ENCODE results near the gene AP5S1.
A peak's percentile ranks its signal among the peaks of the same experiment; 100 is the strongest.
"Not testable (repeated sequence)": the region's sequence is repeated elsewhere in the genome, so short reads cannot be mapped to it uniquely, and the experiment has no call there.

AP5S1 gene

DNA sequence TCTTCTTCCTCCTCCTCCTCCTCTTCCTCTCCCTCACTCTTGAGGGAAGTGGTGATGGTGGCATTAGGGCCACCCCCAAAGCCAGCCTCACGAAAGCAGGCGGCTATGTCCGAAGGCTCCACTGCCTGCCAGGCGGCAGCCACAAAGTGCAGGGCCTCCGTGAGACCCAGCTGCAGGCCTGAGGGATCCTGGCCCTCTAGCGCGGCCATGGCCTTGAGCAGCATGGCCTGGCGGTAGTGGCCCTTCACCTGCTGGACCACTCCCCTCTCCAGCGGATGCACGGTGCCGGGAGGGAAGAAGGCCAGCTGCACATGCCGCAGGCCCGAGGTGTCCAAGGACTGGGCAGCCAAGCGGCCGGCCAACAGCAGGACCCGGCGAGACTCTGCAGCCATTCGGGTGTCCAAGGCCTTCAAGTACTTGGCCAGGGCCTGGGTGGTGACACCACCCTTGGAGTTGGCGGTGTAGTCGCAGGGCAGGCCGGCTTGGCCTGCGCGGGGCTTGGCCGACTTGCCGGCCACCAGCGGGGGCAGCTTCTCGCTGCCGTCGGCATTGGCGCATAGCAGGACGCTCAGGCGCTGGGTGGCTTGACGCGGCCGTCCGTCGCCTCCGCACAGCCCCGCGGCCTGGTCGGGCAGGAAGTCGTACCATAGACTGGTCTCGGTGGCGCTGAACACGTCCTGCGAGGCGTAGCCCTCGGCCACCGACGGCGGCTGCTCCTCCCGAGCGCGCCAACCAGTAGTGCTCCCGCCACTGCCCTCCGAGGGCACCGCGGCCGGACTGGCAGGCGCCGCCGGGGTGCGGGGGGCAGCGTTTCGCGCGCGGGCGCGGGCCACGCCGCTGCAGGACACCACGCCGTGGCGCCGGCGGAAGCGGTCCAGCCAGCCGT lies 34.9 kb upstream of the AP5S1 start:
- Histone ChIP-seq H3K9me3 (ENCODE audit: control insufficient read depth, insufficient read depth, low read length) (no peaks in the 10 kb centered on the region), H3K9ac (ENCODE audit: low read depth, low read length) (peak overlapping the region; percentile 47), H3K36me3 (ENCODE audit: insufficient read depth, low read length) (no peaks in the 10 kb centered on the region; the same call in 1 of the 2 replicates), H3K4me1 (ENCODE audit: insufficient read depth, low read length) (no peaks in the 10 kb centered on the region; the same call in 1 of the 2 replicates)

DNA sequence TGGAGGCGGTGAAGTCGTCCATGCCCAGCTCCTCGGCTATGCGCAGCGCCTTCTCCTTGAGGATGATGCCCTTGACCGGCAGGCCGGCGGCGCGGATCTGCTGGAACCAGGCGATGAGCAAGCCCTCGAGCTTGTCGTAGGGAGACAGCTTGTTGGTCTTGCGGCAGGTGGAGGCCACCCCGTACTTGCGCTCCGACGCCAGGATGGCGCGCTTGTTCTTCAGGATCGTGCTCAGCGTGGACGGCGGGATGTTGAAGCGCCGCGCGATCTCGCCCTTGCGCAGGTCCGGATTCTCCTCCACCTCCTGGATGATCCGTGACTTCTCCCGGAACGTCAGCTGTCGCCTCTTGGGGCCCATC lies 34.2 kb upstream of the AP5S1 start:
- Histone ChIP-seq H3K9me3 (ENCODE audit: control insufficient read depth, insufficient read depth, low read length) (no peaks in the 10 kb centered on the region), H3K4me1 (ENCODE audit: insufficient read depth, low read length) (no peaks in the 10 kb centered on the region; the same call in 1 of the 2 replicates), H3K36me3 (ENCODE audit: insufficient read depth, low read length) (no peaks in the 10 kb centered on the region; the same call in 1 of the 2 replicates), H3K9ac (ENCODE audit: low read depth, low read length) (peak overlapping the region; percentile 47)

DNA sequence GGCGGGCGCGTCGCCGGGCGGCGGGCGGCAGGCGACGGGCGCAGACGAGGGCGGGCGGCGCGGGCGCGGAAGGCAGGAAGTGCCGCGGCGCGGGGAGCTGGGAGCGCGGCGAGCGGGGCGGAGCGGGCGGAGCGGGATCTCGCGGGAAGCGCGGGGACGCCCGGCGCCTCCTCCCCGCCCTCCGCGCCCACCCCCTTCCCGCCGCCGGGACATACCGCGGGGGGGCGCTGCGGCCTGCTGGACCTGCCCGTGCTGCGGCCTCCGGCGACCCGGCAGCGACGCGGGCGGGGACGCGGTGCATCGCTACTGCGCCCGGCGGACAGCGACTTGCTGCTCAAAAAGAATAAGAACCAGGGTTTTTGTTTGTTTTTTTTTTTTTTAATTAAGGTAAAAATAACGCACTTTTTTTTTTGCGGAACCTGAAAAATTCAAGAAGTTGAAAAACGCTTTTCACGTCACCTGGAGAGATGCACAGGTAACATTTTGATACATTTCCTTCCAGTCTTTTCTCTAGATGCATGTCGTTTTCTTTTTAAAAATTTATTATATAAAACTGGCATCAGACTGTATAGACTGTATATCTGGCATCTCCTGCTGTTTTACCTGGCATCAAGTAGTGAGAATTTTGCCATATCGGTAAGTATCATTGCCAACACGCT lies 33.6 kb upstream of the AP5S1 start, which contains the start of gene CENPB:
Gene CENPB, minus strand, starts transcription at position 76 of the 659 bp plus-strand sequence. CDS start 257 bp downstream, outside the sequence.
- Histone ChIP-seq H3K9ac (ENCODE audit: low read depth, low read length) (peak within 1 kb of the TSS; percentile 47), H3K36me3 (ENCODE audit: insufficient read depth, low read length) (no peaks in the 10 kb centered on the region; the same call in 1 of the 2 replicates), H3K4me1 (ENCODE audit: insufficient read depth, low read length) (no peaks in the 10 kb centered on the region; the same call in 1 of the 2 replicates), H3K9me3 (ENCODE audit: control insufficient read depth, insufficient read depth, low read length) (no peaks in the 10 kb centered on the region)

DNA sequence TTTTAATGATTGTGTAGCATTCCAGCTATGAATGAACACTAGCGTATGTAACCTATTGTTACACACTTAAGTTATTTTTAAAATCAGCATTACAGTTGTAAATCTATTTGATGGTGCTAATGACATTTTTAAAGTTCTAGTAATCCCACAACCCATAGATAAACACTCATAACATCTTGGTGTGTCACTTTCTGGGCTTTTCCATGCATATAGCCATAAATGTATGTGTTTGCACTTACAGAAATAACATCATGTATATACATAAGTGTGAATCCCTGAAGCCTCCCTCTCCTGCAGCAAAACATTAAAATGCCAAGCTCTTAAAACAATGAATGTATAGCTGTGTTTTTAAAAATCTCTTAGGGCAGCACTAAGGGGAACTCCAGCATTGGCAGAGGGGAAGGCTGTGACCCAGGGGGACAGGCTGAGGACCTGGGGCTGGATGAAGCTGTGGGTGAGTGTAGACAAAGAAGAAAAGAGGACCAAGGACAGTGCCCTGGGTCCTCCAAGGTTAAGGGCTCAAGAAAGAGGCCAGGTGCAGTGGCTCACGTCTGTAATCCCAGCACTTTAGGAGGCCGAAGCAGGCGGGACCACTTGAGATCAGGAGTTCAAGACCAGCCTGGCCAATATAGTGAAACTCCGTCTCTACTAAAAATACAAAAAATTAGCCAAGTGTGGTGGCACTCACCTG lies 32.9 kb upstream of the AP5S1 start:
- peak overlapping the region; percentile 13; the same call in 1 of the 2 replicates for H3K9ac ChIP-seq (ENCODE audit: low read depth, low read length)
- no peaks in the 10 kb centered on the region; the same call in 1 of the 2 replicates for H3K36me3 ChIP-seq (ENCODE audit: insufficient read depth, low read length)
- no peaks in the 10 kb centered on the region for H3K9me3 ChIP-seq (ENCODE audit: control insufficient read depth, insufficient read depth, low read length)
- no peaks in the 10 kb centered on the region; the same call in 1 of the 2 replicates for H3K4me1 ChIP-seq (ENCODE audit: insufficient read depth, low read length)

DNA sequence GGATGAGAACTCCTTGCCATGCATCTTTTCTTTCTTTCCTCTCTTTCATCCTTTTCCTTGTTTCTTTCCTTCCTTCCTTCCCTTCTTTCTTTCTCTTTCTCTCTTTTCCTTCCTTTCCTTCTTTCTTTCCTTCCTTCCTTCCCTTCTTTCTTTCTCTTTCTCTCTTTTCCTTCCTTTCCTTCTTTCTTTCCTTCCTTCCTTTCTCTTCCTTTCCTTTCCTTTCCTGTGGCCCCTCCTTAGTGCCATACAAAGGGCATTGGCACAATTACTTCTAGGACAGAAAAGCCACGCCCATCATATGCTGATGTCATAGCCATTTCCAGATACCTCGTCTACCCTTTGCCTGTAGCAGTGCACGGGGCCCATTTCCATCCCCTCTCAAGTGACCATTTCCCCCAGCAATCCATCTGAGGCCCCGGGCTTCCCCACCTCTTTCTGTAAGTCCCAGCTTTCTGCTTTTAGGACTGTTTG lies 31.6 kb upstream of the AP5S1 start:
- Histone ChIP-seq H3K9me3 (ENCODE audit: control insufficient read depth, insufficient read depth, low read length) (no peaks in the 10 kb centered on the region), H3K4me1 (ENCODE audit: insufficient read depth, low read length) (no peaks in the 10 kb centered on the region; the same call in 1 of the 2 replicates), H3K36me3 (ENCODE audit: insufficient read depth, low read length) (no peaks in the 10 kb centered on the region), H3K9ac (ENCODE audit: low read depth, low read length) (no peak overlapping the region)

DNA sequence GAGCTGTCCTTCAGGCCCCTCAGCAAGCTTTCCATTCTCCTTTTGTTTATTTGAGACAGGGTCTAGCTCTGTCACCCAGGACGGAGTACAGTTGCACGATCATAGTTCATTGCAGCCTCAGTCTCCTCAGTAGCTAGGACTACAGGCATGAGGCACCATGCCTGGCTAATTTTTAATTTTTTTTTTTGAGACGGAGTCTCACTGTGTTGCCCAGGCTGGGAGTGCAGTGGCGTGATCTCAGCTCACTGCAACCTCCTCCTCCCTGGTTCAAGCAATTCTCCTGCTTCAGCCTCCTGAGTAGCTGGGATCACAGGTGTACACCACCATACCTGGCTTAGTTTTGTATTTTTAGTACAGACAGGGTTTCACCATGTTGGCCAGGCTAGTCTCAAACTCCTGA lies 31.1 kb upstream of the AP5S1 start:
- not testable (repeated sequence) for H3K9ac ChIP-seq (ENCODE audit: low read depth, low read length); H3K36me3 ChIP-seq (ENCODE audit: insufficient read depth, low read length); H3K9me3 ChIP-seq (ENCODE audit: control insufficient read depth, insufficient read depth, low read length); H3K4me1 ChIP-seq (ENCODE audit: insufficient read depth, low read length)

DNA sequence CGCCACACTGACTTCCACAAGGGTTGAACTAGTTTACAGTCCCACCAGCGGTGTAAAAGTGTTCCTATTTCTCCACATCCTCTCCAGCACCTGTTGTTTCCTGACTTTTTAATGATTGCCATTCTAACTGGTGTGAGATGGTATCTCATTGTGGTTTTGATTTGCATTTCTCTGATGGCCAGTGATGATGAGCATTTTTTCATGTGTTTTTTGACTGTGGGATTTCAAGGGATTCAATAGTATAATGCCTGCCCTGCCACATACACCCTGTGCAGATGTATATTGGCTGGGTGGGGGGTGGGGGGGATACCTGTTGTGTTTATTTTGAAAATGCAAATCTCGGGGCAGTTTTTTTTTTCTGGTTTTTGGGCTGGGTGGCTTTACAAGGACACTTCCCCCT lies 26.2 kb upstream of the AP5S1 start:
- not testable (repeated sequence) for H3K9me3 ChIP-seq (ENCODE audit: control insufficient read depth, insufficient read depth, low read length); H3K36me3 ChIP-seq (ENCODE audit: insufficient read depth, low read length); H3K9ac ChIP-seq (ENCODE audit: low read depth, low read length)
- H3K4me1 ChIP-seq (ENCODE audit: insufficient read depth, low read length) = peaks cover 18% of the 10 kb centered on the region

DNA sequence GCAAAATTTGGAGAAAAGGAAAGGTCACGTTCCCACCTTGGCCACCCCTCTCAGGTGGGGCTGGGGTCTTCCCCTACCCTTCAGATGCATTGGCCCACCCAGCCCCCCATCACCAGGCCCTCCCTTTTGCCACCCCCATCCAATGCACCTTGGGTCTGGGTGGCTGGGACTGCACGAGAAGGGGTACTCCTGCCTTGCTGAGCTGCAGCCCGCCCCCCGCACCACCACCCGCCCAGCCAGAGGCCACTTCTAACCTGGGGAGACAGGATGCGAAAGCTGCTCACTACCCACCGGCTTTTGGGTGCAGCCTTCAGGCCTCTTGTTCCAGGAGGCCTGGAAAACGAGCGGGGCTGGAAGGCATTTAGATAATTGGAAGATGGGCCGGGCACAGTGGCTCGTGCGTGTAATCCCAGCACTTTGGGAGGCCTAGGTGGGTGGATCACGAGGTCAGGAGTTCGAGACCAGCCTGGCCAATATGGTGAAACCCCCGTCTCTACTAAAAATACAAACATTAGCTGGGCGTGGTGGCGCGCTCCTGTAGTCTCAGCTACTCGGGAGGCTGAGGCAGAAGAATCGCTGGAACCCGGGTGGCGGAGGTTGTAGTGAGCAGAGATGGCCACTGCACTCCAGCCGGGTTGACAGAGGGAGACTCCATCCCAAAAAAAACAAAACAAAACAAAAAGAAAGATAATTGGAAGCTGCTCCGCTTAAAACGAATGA lies 25.5 kb upstream of the AP5S1 start:
- Histone ChIP-seq H3K4me1 (ENCODE audit: insufficient read depth, low read length) (peaks cover 22% of the 10 kb centered on the region), H3K36me3 (ENCODE audit: insufficient read depth, low read length) (no peaks in the 10 kb centered on the region), H3K9me3 (ENCODE audit: control insufficient read depth, insufficient read depth, low read length) (no peaks in the 10 kb centered on the region), H3K9ac (ENCODE audit: low read depth, low read length) (no peak overlapping the region; the same call in 1 of the 2 replicates)

DNA sequence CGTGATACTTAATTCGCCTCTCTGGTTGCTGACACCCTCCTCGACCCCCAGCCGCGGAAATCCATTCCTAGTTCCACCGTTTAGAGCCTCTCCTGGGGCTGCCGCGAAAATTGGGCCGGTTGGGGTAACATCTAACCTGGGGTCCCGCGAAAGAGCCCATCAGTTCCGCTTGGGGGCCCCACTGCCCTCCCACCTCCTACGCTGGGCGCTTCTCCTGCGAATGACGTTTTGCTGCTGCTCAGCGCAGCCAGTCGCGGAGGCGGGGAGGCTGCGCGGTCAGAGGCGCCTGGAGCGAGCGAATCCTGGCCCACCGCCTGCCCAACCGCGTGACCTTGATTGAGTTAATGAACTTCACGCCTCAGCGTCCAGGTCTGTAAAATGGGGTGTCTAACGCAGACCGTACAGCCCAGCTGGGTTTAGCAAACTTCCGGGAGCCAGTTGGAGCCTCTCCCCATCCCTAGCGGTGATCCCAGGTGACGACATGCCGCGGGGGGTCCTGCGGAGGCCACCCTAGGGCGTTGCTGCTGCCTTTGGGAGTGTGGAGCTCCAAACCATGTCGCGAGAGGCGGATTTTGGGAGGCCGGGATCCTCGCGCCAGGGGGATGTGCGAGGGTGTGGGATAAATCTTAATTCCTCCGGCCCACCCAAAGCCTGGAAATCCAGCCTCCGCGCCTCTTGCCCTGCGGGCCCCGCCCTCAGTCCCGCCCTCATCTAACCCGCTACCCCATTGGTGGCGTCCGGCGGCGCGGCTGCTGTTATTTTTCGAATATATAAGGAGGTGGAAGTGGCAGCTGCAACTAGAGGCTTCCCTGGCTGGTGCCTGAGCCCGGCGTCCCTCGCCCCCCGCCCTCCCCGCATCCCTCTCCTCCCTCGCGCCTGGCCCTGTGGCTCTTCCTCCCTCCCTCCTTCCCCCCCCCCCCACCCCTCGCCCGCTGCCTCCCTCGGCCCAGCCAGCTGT lies 24.6 kb upstream of the AP5S1 start, which contains the start of gene CDC25B:
Gene CDC25B, plus strand, starts transcription at position 800 of the 958 bp plus-strand sequence. CDS start 222 bp downstream, outside the sequence.
- H3K9me3 ChIP-seq (ENCODE audit: control insufficient read depth, insufficient read depth, low read length) = no peaks in the 10 kb centered on the region
- H3K4me1 ChIP-seq (ENCODE audit: insufficient read depth, low read length) = peaks cover 30% of the 10 kb centered on the region
- H3K9ac ChIP-seq (ENCODE audit: low read depth, low read length) = peak within 1 kb of the TSS; percentile 70
- no peaks in the 10 kb centered on the region for H3K36me3 ChIP-seq (ENCODE audit: insufficient read depth, low read length)

DNA sequence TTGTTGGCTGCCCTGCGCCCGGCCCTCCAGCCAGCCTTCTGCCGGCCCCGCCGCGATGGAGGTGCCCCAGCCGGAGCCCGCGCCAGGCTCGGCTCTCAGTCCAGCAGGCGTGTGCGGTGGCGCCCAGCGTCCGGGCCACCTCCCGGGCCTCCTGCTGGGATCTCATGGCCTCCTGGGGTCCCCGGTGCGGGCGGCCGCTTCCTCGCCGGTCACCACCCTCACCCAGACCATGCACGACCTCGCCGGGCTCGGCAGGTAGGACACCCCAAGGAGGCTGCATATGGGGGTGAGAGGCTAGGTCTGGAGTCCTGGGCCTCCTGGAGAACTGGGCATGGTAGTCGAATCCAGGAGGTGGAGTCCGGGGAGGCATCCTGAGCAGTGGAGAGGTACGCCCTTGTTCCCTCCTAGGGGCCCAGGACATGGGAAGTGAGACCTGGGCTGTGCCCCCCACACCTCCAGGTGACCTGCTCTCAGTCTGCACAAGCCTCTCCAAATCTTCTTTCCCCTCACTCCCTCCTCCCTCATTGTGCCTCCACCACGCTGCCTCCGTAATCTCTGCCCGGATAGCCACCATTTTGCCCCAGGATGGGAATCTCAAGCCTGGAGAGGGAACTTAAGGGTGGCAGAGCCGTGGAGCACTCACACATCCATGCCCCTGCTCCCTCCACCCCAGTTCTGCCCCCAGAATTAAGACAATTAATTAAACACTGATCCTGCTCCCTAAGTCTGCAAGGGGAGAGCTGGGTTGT lies 23.7 kb upstream of the AP5S1 start:
- no peaks in the 10 kb centered on the region for H3K36me3 ChIP-seq (ENCODE audit: insufficient read depth, low read length)
- peak overlapping the region; percentile 63 for H3K9ac ChIP-seq (ENCODE audit: low read depth, low read length)
- peaks cover 33% of the 10 kb centered on the region for H3K4me1 ChIP-seq (ENCODE audit: insufficient read depth, low read length)
- H3K9me3 ChIP-seq (ENCODE audit: control insufficient read depth, insufficient read depth, low read length) = no peaks in the 10 kb centered on the region

DNA sequence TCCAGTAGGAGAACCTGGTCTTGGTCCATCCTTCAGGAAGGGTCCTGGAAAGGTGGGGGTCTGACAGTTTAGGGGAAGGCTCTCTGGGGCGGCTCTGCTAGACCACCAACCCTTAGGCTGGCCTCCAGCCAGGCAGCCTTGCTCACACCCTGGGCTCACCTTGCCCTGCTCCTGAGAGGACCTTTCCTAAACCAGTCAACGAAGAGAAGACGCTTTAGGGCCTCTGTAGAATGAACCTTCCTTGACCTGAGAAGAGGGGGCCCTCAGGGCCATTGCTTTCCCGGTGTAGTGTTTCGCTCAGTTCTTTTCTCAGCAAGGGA lies 23.2 kb upstream of the AP5S1 start:
- Histone ChIP-seq H3K9ac (ENCODE audit: low read depth, low read length) (peak overlapping the region; percentile 63; the same call in 1 of the 2 replicates), H3K4me1 (ENCODE audit: insufficient read depth, low read length) (peaks cover 33% of the 10 kb centered on the region), H3K9me3 (ENCODE audit: control insufficient read depth, insufficient read depth, low read length) (no peaks in the 10 kb centered on the region), H3K36me3 (ENCODE audit: insufficient read depth, low read length) (no peaks in the 10 kb centered on the region)

DNA sequence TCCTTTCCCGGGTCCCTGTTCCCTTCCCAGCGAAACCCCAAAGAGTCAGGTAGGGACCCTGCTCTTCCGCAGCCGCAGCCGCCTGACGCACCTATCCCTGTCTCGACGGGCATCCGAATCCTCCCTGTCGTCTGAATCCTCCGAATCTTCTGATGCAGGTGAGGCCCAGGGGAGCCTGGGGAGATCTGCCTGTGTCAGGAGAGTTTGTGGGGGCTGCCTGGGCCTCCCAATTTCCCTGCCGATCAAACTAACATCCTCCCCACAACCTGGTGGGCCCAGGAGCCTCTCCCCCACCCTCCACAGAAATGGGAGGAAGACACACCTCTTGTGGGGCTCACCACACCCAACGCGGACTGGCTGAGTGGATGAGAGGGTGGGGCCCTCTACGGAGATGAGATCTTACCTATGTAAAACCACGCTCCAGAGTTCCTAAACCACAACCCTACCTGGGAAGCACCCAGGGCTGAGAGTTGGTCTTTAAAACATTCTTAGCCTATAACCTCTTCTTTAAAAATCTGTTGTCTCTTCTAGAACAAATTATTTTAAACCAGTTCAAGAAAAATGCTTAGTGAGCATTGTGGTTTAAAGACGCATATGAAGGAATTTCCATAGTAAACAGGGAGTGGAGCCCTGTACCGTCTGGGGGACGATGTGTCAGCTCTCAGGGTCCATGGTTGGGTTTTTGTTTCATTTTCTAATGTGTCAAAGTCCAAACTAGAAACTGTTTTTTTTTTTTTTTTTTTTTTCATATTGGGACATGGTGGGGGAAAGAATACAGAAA lies 22.6 kb upstream of the AP5S1 start:
- no peaks in the 10 kb centered on the region for H3K36me3 ChIP-seq (ENCODE audit: insufficient read depth, low read length)
- H3K9ac ChIP-seq (ENCODE audit: low read depth, low read length) = peak overlapping the region; percentile 63; the same call in 1 of the 2 replicates
- no peaks in the 10 kb centered on the region for H3K9me3 ChIP-seq (ENCODE audit: control insufficient read depth, insufficient read depth, low read length)
- peaks cover 33% of the 10 kb centered on the region for H3K4me1 ChIP-seq (ENCODE audit: insufficient read depth, low read length)
